Measurements from ENCODE around the gene ZIC5. TPM values are rescaled to one million over a fixed set of nuclear protein-coding genes. Genes with fewer than 3 reads are reported as not detected.
A peak's percentile ranks its signal among the peaks of the same experiment; 100 is the strongest.

The ZIC5 gene
- total RNA-seq, 1 donor from 2014 or later, result not detected

GRCh38 chr13:99980824-99981734 lies 9.5 kb upstream of the ZIC5 start:
- Mint-ChIP-seq H3K4me1 (peaks cover 2% of the 10 kb centered on the region), H3K36me3 (ENCODE audit: low read depth) (peaks cover 6% of the 10 kb centered on the region), H3K27ac (no peak overlapping the region), H3K27me3 (peaks cover 55% of the 10 kb centered on the region), H3K4me3 (peak overlapping the region; percentile 61), H3K9me3 (peaks cover 7% of the 10 kb centered on the region)
- ATAC-seq (ENCODE audit: low read depth) (peak; percentile 29), DNase-seq (no peak)
- CTCF ChIA-PET, result no interaction called here
- intact Hi-C loops (cut with micrococcal nuclease), result loop anchor here (2.0 to 5.0 kb wide), 2 partner anchors 14 to 324 kb away; no protein-coding TSS in a partner anchor
- POLR2A ChIA-PET, result interaction anchor here (0.7 to 1.1 kb wide), 2 partner anchors 10 to 108 kb away, joined by 3 read pairs; partner anchors contain the start of gene PCCA
- TF ChIP-seq CTCF (IDR thresholded peaks at IDR 0.05), result no peak

DNA sequence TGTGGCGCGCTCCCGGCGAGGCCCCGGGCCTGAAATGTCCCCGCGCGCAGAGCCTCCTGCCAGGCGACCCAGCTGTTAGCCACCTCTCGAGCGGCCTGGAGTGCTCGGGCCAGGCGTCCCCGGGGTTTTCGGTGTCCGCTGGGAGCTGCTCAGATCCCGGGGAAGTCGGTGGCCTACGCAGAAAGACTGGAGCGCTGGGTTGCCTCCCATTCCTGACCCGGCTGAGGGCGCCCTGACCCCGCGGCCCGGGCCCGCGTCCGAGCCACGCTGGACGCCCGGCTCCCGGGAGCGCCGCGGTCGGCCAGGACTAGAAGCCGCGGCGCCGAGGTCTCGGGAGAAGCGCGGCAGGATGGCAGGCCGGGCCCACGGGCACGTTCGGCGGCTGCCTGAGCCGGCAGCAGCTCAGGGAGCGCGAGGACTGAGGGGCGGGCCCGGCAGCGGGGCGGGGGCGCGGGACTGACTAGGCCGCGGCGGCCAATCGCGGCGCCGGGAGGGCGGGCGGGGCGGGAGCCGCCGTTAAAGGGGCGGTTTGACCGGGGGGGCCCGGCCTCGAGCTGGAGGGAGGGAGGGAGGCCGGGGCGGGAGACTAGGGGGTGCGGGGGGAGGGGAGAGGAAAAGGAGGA lies 8.7 kb upstream of the ZIC5 start:
- Mint-ChIP-seq H3K27ac (no peak overlapping the region), H3K4me3 (no peak overlapping the region), H3K9me3 (peaks cover 5% of the 10 kb centered on the region), H3K4me1 (peaks cover 2% of the 10 kb centered on the region), H3K36me3 (ENCODE audit: low read depth) (peaks cover 6% of the 10 kb centered on the region), H3K27me3 (peaks cover 54% of the 10 kb centered on the region)
- CTCF ChIA-PET, result no interaction called here
- intact Hi-C loops (cut with micrococcal nuclease), result loop anchor here (2.0 to 5.0 kb wide), 2 partner anchors 14 to 323 kb away; no protein-coding TSS in a partner anchor
- DNase-seq (no peak), ATAC-seq (ENCODE audit: low read depth) (peak; percentile 75)
- no peak for TF ChIP-seq CTCF (IDR thresholded peaks at IDR 0.05)
- POLR2A ChIA-PET, result interaction anchor here (1.1 kb wide), 1 partner anchor 109 kb away, joined by 3 read pairs; the partner anchor contains the start of gene PCCA

DNA sequence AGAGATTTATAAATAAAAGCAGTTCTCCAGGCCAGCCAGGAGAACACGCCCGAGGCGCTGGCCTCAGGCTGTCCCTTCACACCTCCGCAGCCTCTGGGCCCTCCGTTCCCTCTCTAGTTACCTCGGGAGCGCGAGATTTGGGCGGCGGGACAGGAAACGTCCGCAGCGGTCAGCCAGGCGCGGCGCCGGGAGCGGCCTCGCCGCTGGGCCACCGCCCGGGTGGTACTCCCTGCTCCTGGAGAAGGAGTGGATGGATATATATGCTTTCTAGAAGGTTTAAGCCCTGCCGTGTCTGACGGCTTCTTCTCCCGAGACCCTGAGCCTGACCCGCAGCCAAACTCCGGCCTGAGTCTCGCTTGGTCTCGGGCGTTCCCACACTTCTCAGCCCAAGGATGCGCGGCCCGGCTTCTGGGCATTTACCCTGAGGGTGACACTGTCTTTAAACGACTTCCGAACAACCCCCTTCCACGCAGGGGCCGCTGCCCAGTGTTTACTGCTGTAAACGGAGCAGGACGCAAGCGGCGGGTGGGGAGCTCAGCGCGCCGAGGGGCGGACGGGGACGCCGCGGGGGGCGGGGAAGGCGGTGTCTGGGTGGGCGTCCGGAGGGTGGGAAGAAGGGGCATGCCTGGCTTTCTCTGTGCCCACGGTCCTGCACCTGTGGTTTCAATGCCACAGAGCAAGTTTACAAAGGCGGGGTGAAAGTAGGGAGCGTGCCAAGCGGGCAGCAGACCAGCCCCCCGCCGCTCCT lies 8.1 kb upstream of the ZIC5 start:
- H3K27ac Mint-ChIP-seq, result no peak overlapping the region
- ChIA-PET POLR2A (no interaction called here), CTCF (no interaction called here)
- peak overlapping the region; percentile 19 for H3K4me3 Mint-ChIP-seq
- no peak for TF ChIP-seq CTCF (IDR thresholded peaks at IDR 0.05)
- DNase-seq (no peak), ATAC-seq (ENCODE audit: low read depth) (no peak)
- H3K27me3 Mint-ChIP-seq, result peaks cover 58% of the 10 kb centered on the region
- peaks cover 2% of the 10 kb centered on the region for H3K4me1 Mint-ChIP-seq
- peaks cover 5% of the 10 kb centered on the region for H3K9me3 Mint-ChIP-seq
- peaks cover 6% of the 10 kb centered on the region for H3K36me3 Mint-ChIP-seq (ENCODE audit: low read depth)
- intact Hi-C loops (cut with micrococcal nuclease), result loop anchor here (2.0 to 5.0 kb wide), 3 partner anchors 15 to 892 kb away; no protein-coding TSS in a partner anchor

- POLR2A ChIA-PET, result no interaction called here
- Mint-ChIP-seq H3K27me3 (peaks cover 56% of the 10 kb centered on the region), H3K9me3 (peaks cover 7% of the 10 kb centered on the region), H3K36me3 (ENCODE audit: low read depth) (peaks cover 5% of the 10 kb centered on the region), H3K27ac (no peak overlapping the region), H3K4me3 (no peak overlapping the region), H3K4me1 (no peaks in the 10 kb centered on the region)
- CTCF ChIA-PET, result no interaction called here
- DNase-seq (no peak), ATAC-seq (ENCODE audit: low read depth) (no peak)
- no peak for TF ChIP-seq CTCF (IDR thresholded peaks at IDR 0.05)
- intact Hi-C loops (cut with micrococcal nuclease), result loop anchor here (5.0 kb wide), 1 partner anchor 892 kb away; no protein-coding TSS in a partner anchor
Measured at GRCh38 chr13:99978799-99979452, 7.4 kb upstream of the ZIC5 start.

Measured in activated B cell treated with CpG ODN at 0.5 μM for 24 hours (primary cell).